Liver (tissue), 9 donors: ENCODE results near the gene TWF2. TPM values are rescaled to one million over a fixed set of nuclear protein-coding genes. Genes with fewer than 3 reads are reported as not detected.
"Not testable (repeated sequence)": the region's sequence is repeated elsewhere in the genome, so short reads cannot be mapped to it uniquely, and the experiment has no call there.

Source experiments
- DNase-seq: peaks from one replicate; pipeline ENCODE4 v3.0.0-alpha.2; 2017; ENCODE audit warnings: low spot score
- H3K27ac ChIP-seq, 2 donors: one replicate each; pipeline ENCODE4 v1.7.0; 2013; ENCODE audit warnings: inconsistent platforms in 2 of 2, low read length in 2 of 2, control low read depth in 1 of 2, low read depth in 1 of 2, mild to moderate bottlenecking in 1 of 2
- H3K27me3 ChIP-seq, 4 donors: one replicate each; pipeline versions ENCODE4 v1.6.1 to v1.7.0; 2013; ENCODE audit warnings: low read length in 3 of 4, inconsistent platforms in 1 of 4, mild to moderate bottlenecking in 1 of 4, moderate library complexity in 1 of 4; ENCODE audit not compliant: control insufficient read depth in 4 of 4, insufficient read depth in 4 of 4
- H3K36me3 ChIP-seq, 4 donors: one replicate each; pipeline versions ENCODE4 v1.6.1 to v1.7.0; 2013; ENCODE audit warnings: low read length in 3 of 4, mild to moderate bottlenecking in 3 of 4, low read depth in 1 of 4, moderate library complexity in 1 of 4; ENCODE audit not compliant: control insufficient read depth in 4 of 4, insufficient read depth in 3 of 4
- H3K4me1 ChIP-seq, 4 donors: one replicate each; pipeline versions ENCODE4 v1.6.1 to v1.7.0; 2013; ENCODE audit warnings: low read length in 3 of 4, mild to moderate bottlenecking in 3 of 4, moderate library complexity in 1 of 4; ENCODE audit not compliant: control insufficient read depth in 4 of 4, insufficient read depth in 4 of 4
- H3K4me3 ChIP-seq, 3 donors: one replicate each; pipeline versions ENCODE4 v1.6.1 to v1.7.0; 2013; ENCODE audit warnings: low read length in 3 of 3, control low read depth in 1 of 3, low read depth in 1 of 3, mild to moderate bottlenecking in 1 of 3
- H3K9ac ChIP-seq, 2 donors: one replicate each; pipeline ENCODE4 v1.7.0; 2013; ENCODE audit warnings: low read length in 2 of 2, mild to moderate bottlenecking in 2 of 2, moderate library complexity in 2 of 2, control low read depth in 1 of 2, low read depth in 1 of 2
- H3K9me3 ChIP-seq, 4 donors: one replicate each; pipeline versions ENCODE4 v1.6.1 to v1.7.0; 2013; ENCODE audit warnings: low read length in 3 of 4; ENCODE audit not compliant: control insufficient read depth in 4 of 4
- EGR1 ChIP-seq, 2 donors: IDR thresholded peaks; 2 replicates each; pipeline ENCODE4 v1.6.1; 2016 to 2018; ENCODE audit warnings: antibody characterized with exemption in 2 of 2, low read depth in 2 of 2
- HNF4A ChIP-seq, 2 donors: conservative IDR thresholded peaks; 2 replicates each; pipeline ENCODE4 v1.6.1; 2016; ENCODE audit warnings: antibody characterized with exemption in 2 of 2, mild to moderate bottlenecking in 2 of 2
- HNF4G ChIP-seq: IDR thresholded peaks from 2 replicates; pipeline ENCODE4 v1.6.1; 2016; ENCODE audit warnings: antibody characterized with exemption
- JUND ChIP-seq, 2 donors: IDR thresholded peaks; 2 replicates each; pipeline ENCODE4 v1.6.1; 2016; ENCODE audit warnings: antibody characterized with exemption in 2 of 2
- NR2F2 ChIP-seq: IDR thresholded peaks from 2 replicates; pipeline ENCODE4 v1.6.1; 2016; ENCODE audit warnings: antibody characterized with exemption
- RAD21 ChIP-seq, 2 donors: IDR thresholded peaks; 2 replicates each; pipeline ENCODE4 v1.6.1; 2016; ENCODE audit warnings: antibody characterized with exemption in 2 of 2, mild to moderate bottlenecking in 2 of 2
- SP1 ChIP-seq: IDR thresholded peaks from 2 replicates; pipeline ENCODE4 v1.6.1; 2018; ENCODE audit warnings: antibody characterized with exemption, mild to moderate bottlenecking
- TAF1 ChIP-seq: conservative IDR thresholded peaks from 2 replicates; pipeline ENCODE4 v1.6.1; 2016; ENCODE audit warnings: antibody characterized with exemption, mild to moderate bottlenecking
- YY1 ChIP-seq: IDR thresholded peaks from 2 replicates; pipeline ENCODE4 v1.6.1; 2016; ENCODE audit warnings: antibody characterized with exemption, mild to moderate bottlenecking
- WGBS: extraction: QIAGEN DNeasy Blood & Tissue Kit; methylation state at CpG from one replicate; pipeline ENCODE4 v1.1.7; 2013; 5-methylcytosine and 5-hydroxymethylcytosine counted together
- polyA plus RNA-seq, 2 donors: library from polyadenylated mRNA; stranded (reverse) in 1 of 2; unstranded in 1 of 2; fragments of 200-250 nt in 1 of 2; fragments of >200 nt in 1 of 2; fragmentation: Nextera tagmentation in 1 of 2; extraction: Ambion mirVana in 1 of 2; gene quantifications; one replicate each; pipeline versions ENCODE4 v1.2.1 to v1.2.3, GENCODE V29; 2013 to 2015
- total RNA-seq, 2 donors: library from RNA; depleted of rRNA; stranded (reverse); fragments of >200 nt; gene quantifications; one replicate each; pipeline ENCODE4 v1.2.3, GENCODE V29; 2014
- TF ChIP-seq, protein P1 (sequence below): IDR thresholded peaks from 2 replicates; pipeline ENCODE4 v1.6.1; 2016; ENCODE audit warnings: antibody characterized with exemption
- TF ChIP-seq, protein P2 (sequence below): IDR thresholded peaks from 2 replicates; pipeline ENCODE4 v1.6.1; 2016; ENCODE audit warnings: antibody characterized with exemption
- TF ChIP-seq, protein P3 (sequence below): fragments of 150-350 bp; IDR thresholded peaks from 2 replicates; pipeline ENCODE4 v1.5.1; 2017; ENCODE audit warnings: improper control_type of control experiment, low read depth, low read length; ENCODE audit not compliant: missing input control
- TF ChIP-seq, protein P4 (sequence below): IDR thresholded peaks from 2 replicates; pipeline ENCODE4 v1.6.1; 2016; ENCODE audit warnings: antibody characterized with exemption, mild to moderate bottlenecking
- donor health status: healthy.
- donor health status: healthy.
- donor health status: healthy.
- donor health status: healthy.
- donor health status: healthy.

TWF2 gene
- total and polyA plus RNA-seq, 4 donors: 12.0 to 26.3 (median 17.6) TPM

DNA sequence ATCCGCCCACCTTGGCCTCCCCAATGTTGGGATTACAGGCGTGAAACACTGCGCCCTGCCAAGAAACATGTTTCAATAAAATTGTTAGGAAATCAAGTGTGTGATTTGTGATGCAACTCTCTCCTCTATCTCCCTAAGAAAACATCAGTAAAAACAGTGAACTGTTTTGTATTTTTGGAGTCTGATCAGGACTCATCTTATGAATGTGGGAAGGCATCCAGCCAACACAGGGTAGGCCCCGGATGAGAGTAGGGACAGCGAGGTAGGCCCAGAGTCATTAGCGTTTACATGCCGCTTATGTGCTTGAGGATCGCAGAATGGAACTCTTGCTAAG is 47.8 kb upstream of the TWF2 start (continued):
- TF ChIP-seq, protein P1, sequence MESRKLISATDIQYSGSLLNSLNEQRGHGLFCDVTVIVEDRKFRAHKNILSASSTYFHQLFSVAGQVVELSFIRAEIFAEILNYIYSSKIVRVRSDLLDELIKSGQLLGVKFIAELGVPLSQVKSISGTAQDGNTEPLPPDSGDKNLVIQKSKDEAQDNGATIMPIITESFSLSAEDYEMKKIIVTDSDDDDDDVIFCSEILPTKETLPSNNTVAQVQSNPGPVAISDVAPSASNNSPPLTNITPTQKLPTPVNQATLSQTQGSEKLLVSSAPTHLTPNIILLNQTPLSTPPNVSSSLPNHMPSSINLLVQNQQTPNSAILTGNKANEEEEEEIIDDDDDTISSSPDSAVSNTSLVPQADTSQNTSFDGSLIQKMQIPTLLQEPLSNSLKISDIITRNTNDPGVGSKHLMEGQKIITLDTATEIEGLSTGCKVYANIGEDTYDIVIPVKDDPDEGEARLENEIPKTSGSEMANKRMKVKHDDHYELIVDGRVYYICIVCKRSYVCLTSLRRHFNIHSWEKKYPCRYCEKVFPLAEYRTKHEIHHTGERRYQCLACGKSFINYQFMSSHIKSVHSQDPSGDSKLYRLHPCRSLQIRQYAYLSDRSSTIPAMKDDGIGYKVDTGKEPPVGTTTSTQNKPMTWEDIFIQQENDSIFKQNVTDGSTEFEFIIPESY: peak; percentile 82
- TF ChIP-seq, protein P2, sequence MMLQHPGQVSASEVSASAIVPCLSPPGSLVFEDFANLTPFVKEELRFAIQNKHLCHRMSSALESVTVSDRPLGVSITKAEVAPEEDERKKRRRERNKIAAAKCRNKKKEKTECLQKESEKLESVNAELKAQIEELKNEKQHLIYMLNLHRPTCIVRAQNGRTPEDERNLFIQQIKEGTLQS: peak; percentile 93
- TF ChIP-seq, protein P3, sequence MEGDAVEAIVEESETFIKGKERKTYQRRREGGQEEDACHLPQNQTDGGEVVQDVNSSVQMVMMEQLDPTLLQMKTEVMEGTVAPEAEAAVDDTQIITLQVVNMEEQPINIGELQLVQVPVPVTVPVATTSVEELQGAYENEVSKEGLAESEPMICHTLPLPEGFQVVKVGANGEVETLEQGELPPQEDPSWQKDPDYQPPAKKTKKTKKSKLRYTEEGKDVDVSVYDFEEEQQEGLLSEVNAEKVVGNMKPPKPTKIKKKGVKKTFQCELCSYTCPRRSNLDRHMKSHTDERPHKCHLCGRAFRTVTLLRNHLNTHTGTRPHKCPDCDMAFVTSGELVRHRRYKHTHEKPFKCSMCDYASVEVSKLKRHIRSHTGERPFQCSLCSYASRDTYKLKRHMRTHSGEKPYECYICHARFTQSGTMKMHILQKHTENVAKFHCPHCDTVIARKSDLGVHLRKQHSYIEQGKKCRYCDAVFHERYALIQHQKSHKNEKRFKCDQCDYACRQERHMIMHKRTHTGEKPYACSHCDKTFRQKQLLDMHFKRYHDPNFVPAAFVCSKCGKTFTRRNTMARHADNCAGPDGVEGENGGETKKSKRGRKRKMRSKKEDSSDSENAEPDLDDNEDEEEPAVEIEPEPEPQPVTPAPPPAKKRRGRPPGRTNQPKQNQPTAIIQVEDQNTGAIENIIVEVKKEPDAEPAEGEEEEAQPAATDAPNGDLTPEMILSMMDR: no peak
- TF ChIP-seq SP1 (peak; percentile 77), RAD21 (IDR thresholded peaks at IDR 0.05) (peak in 1 of 2 donors; percentile 27), HNF4G (no peak), TAF1 (peak; percentile 27), HNF4A (conservative IDR thresholded peaks at IDR 0.05) (peak; percentile 79 to 87), NR2F2 (no peak)

DNA sequence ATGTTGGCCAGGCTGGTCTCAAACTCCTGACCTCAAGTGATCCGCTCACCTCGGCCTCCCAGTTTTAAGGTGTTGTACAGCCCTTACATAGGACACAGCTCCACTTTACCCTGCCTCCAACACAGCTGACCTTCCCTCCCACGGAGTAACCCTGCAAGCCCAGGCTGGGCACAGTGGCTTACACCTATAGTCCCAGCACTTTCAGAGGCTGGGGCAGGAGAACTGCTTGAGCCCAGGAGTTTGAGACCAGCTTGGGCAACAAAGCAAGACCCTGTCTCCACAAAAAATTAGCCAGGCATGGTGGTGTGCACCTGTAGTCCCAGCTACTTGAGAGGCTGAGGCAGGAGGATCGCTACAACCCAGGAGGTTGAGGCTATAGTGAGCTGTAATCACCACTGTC is 45.1 kb upstream of the TWF2 start:
- H3K36me3 ChIP-seq, H3K27me3 ChIP-seq, H3K27ac ChIP-seq, H3K9me3 ChIP-seq, DNase-seq, H3K4me3 ChIP-seq, H3K9ac ChIP-seq: not testable (repeated sequence)
- 88% methylated on average over 4 of the region's 4 CpGs for WGBS
- H3K4me1 ChIP-seq: peaks cover 8 to 66% (median 43%) of the 10 kb centered on the region in 4 donors

DNA sequence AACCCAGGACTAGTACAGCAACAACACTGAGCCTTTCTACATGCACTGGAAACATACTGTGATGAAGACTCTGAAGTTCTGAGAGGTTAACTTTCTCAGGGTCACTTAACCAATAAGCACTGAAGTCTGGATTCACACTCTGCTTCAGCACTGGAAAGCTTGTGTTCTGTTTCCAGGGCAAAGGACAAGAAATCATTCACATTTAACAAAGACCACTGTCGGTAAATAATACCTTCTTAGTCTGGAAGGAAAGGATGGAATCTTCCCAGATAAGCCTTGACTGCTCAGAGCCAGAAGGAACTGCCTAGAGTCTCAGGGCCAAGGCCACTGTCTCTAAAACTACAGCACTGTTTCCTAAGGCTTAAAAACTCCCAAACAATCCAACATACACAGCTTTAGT is 44.3 kb upstream of the TWF2 start:
- DNase-seq: no peak
- Histone ChIP-seq H3K27ac (peak overlapping the region; percentile 14 to 70), H3K36me3 (no peaks in the 10 kb centered on the region), H3K4me3 (no peak overlapping the region), H3K27me3 (no peaks in the 10 kb centered on the region), H3K4me1 (peaks cover 3 to 59% (median 36%) of the 10 kb centered on the region in 4 donors), H3K9ac (no peak overlapping the region), H3K9me3 (no peaks in the 10 kb centered on the region)
- 53% methylated on average over 1 of the region's 1 CpG for WGBS
- TF ChIP-seq YY1 (no peak), JUND (IDR thresholded peaks at IDR 0.05) (no peak), RAD21 (IDR thresholded peaks at IDR 0.05) (no peak), EGR1 (IDR thresholded peaks at IDR 0.05; ENCODE audit: low read depth in 2 of 2) (no peak)
- TF ChIP-seq, protein P4, sequence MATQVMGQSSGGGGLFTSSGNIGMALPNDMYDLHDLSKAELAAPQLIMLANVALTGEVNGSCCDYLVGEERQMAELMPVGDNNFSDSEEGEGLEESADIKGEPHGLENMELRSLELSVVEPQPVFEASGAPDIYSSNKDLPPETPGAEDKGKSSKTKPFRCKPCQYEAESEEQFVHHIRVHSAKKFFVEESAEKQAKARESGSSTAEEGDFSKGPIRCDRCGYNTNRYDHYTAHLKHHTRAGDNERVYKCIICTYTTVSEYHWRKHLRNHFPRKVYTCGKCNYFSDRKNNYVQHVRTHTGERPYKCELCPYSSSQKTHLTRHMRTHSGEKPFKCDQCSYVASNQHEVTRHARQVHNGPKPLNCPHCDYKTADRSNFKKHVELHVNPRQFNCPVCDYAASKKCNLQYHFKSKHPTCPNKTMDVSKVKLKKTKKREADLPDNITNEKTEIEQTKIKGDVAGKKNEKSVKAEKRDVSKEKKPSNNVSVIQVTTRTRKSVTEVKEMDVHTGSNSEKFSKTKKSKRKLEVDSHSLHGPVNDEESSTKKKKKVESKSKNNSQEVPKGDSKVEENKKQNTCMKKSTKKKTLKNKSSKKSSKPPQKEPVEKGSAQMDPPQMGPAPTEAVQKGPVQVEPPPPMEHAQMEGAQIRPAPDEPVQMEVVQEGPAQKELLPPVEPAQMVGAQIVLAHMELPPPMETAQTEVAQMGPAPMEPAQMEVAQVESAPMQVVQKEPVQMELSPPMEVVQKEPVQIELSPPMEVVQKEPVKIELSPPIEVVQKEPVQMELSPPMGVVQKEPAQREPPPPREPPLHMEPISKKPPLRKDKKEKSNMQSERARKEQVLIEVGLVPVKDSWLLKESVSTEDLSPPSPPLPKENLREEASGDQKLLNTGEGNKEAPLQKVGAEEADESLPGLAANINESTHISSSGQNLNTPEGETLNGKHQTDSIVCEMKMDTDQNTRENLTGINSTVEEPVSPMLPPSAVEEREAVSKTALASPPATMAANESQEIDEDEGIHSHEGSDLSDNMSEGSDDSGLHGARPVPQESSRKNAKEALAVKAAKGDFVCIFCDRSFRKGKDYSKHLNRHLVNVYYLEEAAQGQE: peak; percentile 28
